GM12875 (cell line): Measurements from ENCODE around the gene KDM6B.

ENCODE experiments used
- H3K4me3 ChIP-seq: one replicate; pipeline ENCODE4 v1.5.1; 2011; ENCODE audit warnings: low read depth, low read length, control low read depth
- CTCF ChIP-seq: IDR thresholded peaks from 2 replicates; pipeline ENCODE4 v1.5.1; 2011; ENCODE audit warnings: low read depth, mild to moderate bottlenecking, control low read depth, inconsistent platforms, low read length, moderate library complexity, borderline replicate concordance; ENCODE audit not compliant: insufficient read depth

Gene KDM6B

DNA sequence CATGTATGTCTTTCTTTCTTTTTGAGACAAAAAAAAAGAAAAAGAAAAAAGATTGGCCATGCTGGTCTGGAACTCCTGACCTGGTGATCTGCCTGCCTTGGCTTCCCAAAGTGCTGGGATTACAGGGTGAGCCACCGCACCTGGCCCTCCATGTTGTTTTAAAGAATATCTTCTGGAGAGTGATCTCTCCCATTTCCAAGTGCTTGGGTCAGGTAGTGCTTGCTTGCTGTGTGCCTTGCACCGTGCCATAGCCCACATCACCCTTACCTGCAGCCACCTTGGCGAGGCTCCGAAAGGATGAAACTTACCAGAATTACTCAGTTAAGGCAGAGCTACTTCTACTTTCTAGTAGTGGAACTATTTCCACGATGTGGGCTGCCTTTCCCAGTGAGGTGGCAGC lies 19.0 kb upstream of the KDM6B start:
- no peak overlapping the region for H3K4me3 ChIP-seq
- no peak for TF ChIP-seq CTCF

- no peak overlapping the region for H3K4me3 ChIP-seq
- no peak for TF ChIP-seq CTCF
Measured at GRCh38 chr17:7816926-7817642, 16.9 kb upstream of the KDM6B start.

DNA sequence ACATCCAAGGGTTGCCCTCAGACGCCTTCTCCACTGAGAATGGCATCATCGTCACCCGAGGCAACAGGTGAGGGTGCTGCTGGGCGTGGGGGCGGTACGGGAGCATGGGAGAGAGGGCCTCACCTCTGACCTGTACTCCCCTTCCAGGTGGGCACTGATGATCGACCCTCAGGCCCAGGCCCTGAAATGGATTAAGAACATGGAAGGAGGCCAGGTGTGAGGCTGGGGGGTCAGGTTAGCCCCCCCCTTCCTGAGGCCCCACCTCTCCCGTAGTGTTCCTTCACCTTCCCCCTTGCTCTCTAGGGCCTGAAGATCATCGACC lies 16.4 kb upstream of the KDM6B start:
- no peak for TF ChIP-seq CTCF
- H3K4me3 ChIP-seq: no peak overlapping the region

GRCh38 chr17:7818026-7818425 lies 16.0 kb upstream of the KDM6B start:
- H3K4me3 ChIP-seq: no peak overlapping the region
- no peak for TF ChIP-seq CTCF

- TF ChIP-seq CTCF: no peak
- no peak overlapping the region for H3K4me3 ChIP-seq
Measured at GRCh38 chr17:7818746-7819645, 15.0 kb upstream of the KDM6B start.

DNA sequence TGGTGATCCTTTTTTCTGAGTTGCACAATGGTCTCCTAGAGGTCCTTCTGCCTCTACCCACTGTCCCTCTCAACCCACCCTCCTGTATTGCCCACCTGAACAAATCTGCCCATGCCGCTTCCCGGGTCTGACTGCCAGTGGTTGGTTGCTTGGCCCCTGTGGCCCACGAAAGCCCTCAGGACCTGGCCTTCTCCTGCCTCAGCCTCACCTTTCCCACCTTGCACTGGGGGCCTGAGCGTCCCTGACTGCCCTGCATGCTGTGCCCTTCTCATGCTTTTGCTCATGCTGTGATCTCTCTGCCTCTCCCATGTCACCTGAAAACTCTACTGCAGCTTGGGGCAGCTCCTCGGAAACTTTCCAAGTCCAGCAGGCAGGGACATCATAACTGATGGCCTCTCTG lies 13.8 kb upstream of the KDM6B start:
- no peak for TF ChIP-seq CTCF
- no peak overlapping the region for H3K4me3 ChIP-seq

- TF ChIP-seq CTCF: no peak
- H3K4me3 ChIP-seq: no peak overlapping the region
Measured at GRCh38 chr17:7822126-7822525, 11.9 kb upstream of the KDM6B start.
